PC-9 (cell line): ENCODE measurements around the gene RARS2.

ENCODE experiments used
- EZH2 ChIP-seq: fragments of 200-600 bp; sonication (generic); IDR thresholded peaks from 2 replicates; pipeline ENCODE4 v1.8.0; 2017; ENCODE audit warnings: antibody characterized with exemption, low read depth
- TF ChIP-seq, protein P1 (sequence below): fragments of 200-600 bp; sonication (generic); conservative IDR thresholded peaks from 2 replicates; pipeline ENCODE4 v1.6.1; 2017; ENCODE audit warnings: mixed run types, antibody characterized with exemption, mild to moderate bottlenecking, moderate library complexity

- TF ChIP-seq, protein P1, sequence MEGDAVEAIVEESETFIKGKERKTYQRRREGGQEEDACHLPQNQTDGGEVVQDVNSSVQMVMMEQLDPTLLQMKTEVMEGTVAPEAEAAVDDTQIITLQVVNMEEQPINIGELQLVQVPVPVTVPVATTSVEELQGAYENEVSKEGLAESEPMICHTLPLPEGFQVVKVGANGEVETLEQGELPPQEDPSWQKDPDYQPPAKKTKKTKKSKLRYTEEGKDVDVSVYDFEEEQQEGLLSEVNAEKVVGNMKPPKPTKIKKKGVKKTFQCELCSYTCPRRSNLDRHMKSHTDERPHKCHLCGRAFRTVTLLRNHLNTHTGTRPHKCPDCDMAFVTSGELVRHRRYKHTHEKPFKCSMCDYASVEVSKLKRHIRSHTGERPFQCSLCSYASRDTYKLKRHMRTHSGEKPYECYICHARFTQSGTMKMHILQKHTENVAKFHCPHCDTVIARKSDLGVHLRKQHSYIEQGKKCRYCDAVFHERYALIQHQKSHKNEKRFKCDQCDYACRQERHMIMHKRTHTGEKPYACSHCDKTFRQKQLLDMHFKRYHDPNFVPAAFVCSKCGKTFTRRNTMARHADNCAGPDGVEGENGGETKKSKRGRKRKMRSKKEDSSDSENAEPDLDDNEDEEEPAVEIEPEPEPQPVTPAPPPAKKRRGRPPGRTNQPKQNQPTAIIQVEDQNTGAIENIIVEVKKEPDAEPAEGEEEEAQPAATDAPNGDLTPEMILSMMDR: no peak
- no peak for TF ChIP-seq EZH2
These were observed 44.1 kb upstream of the RARS2 start for GRCh38 chr6:87633851-87634250.
